HG03469 (cell line): ENCODE data around the gene ENOX1.

Source experiments
- ATAC-seq: cut with Tn5 transposase; IDR thresholded peaks from one replicate; pipeline ENCODE4 v1.9.1; 2021; ENCODE audit warnings: mild to moderate bottlenecking, moderate library complexity, moderate number of reproducible peaks; ENCODE audit not compliant: unreplicated experiment

Gene ENOX1

DNA sequence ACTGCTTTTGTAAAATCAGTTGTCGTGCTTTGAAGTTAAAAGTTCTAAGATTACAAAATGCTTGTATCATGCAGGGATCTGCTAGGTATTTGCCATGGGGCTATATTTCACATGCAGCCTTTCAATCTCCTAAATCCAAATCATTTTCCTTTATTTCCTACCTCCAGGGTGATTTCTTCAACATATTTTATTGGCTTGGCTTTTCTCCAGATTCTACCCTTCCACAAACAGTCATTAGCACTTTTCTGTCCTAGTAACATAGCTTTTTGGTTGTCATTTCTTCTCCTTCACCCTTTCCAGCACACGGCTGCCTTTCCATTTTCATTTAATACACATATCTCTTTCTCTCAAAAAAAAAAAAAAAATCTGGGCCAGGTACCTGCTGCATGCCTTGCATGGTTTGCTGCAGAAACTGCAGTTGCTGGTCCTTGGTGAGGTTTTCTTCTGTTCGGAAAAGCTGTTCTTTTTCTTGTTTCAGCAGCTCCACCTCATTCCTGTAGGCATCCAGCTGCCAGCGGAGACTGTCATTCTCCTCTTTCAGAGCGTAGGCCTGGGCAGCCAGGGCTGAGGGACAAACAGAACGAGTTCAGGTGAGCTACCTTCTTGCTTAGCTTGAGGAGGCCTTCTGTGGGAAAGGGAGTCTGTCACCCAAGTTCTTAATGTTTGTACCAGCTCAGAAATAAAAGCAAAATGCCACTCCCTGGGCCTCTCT lies 488.6 kb downstream of the ENOX1 start:
- ATAC-seq: no peak

DNA sequence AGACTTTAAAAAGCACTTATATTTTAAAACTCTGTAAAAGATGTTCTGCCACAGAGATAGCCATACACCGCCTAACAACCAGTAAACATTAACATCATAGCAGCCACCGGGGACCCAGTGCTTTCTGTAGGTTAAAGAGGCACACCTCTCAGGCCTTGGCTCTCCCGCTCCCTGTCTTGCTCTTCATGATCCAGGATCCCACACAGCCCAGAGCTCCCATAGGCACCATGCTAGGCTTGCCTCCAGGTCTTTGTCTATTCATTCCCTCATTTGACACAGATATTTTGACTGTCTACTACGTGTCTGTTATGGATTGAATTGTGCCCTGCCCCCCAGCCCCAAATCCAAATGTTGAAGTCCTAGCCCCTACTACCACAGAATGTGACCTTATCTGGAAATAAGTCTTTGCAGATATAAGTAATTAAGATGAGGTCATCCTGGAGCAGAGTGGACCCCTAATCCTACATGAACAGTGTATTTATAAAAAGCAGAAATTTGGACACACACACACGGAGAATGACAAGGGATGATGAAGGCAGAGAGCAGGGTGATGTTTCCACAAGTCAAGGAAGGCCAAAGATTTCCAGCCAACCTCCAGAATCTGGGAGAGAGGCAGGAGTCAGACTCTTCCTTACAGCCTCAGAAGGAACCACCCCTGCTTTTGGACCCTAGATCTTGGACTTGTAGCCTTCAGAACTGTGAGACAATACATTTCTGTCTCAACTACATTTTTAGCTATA lies 490.8 kb downstream of the ENOX1 start:
- ATAC-seq: no peak

DNA sequence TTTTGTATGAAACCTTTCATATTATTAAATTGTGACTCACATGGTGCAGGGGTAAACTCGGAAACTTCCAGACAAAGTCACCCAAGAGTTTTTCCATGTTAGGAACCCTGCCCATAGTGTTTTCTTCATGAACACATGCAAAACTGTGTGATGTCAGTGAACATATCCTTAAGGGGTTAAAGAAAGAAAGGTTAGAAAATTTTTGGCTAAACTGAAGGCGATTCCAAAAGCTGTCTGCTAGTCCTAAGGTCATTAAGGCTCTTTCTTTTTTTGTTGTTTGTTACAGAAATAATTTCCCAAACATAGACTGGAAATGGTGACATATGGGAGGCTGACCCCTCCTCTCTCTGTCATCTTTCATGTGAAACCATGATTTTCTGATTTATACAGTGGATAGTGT lies 491.5 kb downstream of the ENOX1 start:
- no peak for ATAC-seq

DNA sequence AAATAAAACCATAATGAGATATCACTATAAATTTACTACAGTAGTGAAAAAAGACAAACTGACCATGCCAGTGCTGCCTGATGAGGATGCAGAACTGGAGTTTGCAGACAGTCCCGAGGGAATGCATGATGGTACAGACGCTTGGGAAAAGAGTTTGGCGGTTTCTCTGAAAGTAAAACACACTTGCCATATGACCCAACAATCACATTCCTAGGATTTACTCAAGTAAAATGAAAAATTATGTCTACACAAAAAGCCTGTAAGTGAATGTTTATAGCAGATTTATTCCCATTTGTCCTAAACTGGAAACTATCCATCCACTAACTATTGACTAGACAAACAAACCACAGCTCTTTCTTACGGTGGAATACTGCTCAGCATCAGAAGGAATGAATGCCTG lies 492.4 kb downstream of the ENOX1 start:
- no peak for ATAC-seq

DNA sequence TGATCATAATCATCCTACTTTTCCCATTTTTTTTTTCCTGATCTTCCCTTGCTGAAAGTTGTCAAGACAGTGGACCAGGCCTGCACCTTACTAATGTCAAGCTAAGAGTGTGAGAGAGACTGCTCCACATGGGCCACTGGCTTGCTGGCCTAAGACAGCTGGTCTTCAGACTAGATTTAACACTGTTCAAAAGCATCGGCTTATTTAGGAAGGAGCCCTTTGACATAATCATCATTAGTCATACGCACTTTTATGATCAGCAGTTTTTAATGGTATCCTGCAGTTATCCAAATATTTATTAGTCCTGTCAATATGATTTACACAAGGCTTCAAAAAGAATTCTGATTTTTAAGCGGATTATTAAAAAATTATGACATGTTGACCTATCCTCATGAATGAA lies 492.8 kb downstream of the ENOX1 start:
- ATAC-seq: no peak

DNA sequence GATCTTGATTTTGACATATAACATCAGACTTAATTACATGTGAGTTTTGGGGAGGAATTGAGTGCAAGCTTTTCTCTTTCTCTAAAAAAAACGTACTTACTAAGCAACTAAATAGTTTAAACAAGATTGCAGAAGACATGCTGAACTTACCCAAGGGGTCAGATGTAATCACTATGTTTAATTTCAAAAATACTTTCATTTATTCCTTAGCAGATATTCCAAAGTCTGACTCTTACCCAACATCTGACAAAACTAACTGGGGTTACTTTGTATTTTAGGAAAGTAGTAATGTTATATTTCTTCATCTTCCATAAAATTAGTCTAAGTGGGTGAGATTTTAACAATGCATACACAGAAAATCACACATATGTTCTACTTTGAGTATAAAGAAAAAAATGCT lies 493.2 kb downstream of the ENOX1 start:
- ATAC-seq: no peak

DNA sequence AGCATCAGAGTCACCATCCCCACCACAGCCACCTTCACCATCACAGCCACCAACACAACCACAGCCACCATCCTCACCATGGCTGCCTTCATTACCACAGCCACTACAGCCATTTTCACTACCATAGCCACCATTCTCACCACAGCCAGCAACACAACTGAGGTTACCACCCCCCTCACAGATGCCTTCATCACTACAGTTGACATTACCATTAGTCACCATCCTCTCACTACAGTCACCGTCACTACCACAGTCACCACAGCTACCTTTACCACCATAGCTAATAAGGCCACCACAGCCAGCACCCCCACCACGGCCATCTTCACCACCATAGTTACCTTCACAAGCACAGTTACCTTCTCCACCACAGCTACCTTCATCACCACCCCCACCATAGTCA lies 493.8 kb downstream of the ENOX1 start:
- no peak for ATAC-seq

DNA sequence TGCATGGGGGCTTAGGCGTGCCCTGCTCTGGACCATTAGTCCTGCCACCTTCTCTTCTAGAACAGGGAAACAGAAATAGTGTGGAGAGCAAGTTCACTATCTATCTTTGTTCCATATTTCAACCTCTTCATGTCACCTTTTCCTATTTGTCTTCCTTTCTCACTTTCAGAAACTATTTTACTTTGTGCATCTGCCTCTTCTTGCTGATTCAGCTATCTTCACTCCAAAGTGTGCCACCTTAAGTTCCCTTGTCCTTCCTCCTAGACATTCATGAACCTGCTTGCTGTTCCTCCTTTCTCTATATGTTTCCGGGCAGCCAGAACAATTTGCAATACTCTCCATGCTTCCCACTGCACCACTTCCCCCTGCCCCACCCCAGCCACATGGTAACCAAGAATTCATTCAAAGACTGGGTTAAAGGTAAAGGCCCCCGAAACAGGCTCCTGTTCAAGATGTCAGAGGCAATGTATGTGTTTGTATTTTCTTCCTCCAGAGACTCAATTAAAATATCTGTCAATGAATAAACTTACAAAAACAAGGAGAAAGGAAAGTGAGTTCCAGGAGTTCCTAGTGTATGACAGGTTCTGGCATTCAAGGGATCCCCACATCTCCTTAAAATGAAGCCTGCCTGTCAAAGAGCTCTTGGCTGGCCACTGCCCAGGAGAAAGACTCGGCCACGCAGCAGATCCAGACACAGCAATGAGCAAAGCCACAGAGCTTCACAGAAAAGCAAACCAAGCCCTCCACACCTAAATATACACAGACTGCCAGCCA lies 495.3 kb downstream of the ENOX1 start:
- ATAC-seq: no peak

DNA sequence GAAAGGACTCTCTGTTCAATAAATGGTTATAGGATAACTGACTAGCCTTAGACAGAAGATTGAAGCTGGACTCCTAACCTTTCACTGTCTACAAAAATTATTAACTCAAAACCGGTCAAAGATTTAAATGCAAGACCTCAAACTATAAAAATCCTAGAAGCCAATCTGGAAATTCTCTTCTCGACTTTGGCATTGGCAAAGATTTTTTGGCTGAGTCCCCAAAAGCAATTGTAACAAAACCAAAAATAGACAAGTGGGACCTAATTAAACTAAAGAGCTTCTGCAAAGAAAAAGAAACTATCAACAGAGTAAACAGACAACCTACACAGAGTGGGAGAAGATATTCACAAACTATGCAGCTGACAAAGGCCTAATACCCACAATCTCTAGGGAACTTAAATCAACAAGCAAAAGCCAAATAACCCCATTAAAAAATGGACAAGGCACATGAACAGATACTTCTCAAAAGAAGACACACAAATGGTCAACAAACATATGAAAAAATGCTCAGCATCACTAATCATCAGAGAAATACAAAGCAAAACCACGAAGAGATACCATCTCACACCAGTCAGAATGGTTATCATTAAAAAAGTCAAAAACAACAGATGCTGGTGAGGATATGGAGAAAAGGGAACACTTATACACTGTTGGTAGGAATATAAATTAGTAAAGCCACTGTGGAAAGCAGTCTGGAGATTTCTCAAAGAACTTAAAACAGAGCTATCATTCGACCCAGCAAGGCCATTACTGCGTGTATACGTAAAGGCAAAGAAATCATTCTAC lies 497.1 kb downstream of the ENOX1 start:
- no peak for ATAC-seq

DNA sequence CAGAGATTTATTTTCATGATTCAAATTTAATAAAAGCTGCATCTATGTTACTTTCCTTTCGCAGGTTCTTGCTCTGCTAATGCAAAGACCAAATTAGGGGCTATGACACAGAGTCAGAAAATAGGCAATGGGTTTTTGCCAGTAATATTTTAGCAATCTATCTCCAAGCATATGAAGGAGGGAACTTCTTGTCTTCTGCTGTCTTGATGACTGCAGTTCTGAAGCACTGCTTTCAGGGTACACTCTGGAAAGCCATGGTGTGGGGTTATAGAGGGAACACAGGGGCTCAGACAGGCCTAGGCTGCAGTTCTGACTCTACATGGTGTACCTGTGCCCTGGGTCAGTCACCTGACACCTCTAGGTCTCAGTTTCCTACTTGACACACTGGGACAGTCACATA lies 500.0 kb downstream of the ENOX1 start:
- ATAC-seq: no peak

DNA sequence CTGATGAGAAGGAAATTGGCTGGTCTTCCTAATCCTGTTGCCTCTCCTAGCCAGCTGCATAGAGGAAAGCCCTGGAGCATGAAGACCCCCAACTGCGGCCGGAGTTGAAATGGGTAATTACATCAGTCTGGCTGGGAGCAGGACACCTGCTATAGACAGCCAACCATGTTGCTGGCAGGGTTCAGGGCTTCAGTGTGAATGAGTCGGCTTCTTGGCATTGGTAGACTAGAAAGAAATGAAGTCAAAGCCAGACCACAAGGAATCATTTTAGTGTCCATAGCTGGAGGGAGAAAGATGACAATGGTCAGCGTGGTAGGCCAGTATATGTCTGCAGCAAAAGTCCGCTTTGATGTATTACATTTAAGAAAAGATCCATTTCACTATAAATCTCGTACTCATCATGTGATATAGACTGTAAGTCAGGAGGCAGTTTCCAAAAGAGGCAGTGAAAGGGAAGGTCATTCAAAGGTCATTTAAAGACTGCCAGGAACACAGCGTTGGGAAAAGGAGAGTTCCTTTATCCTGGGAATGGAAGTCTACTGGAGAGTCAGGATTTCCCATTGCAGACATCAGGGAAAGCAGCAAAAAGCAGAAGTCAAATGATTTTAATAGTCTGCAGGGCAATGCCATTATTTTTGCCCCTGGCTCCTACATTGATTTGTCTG lies 500.7 kb downstream of the ENOX1 start:
- no peak for ATAC-seq

DNA sequence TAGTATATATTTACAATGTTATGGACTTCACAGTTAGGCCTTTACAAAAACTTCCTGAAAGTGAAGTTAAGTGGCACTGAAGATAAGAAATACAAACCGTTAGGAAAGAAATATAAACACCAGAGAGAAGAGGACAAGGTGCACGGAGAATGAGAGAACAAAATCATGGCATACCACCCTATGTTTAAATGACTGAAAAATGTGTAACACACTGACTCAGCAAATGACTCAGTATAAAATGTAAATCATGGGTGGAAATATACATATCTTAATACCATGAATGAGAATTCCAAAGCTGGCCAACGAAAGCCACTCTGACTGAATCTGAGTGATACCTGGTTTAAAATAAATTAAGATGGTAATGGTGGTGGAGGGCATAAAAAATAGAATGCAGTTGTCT lies 502.6 kb downstream of the ENOX1 start:
- ATAC-seq: no peak

DNA sequence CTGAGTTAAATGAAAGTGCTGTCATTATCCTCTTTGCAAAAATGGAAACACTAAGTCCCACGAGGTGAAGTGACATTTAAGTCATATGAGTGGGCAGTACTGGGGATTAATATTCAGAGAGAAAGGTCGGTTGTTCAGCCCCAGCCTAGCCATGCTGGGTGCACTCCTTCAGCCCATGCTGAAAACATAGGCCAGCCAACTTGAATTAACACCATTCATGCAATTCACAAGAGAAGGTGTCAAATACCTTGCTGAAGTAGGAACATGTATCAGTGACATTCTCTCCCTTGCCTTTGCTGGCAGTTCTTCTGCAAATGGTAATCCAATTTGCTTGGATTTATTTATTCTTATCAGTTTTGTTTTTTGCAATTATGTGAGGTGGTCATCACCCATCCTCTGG lies 507.1 kb downstream of the ENOX1 start:
- no peak for ATAC-seq

DNA sequence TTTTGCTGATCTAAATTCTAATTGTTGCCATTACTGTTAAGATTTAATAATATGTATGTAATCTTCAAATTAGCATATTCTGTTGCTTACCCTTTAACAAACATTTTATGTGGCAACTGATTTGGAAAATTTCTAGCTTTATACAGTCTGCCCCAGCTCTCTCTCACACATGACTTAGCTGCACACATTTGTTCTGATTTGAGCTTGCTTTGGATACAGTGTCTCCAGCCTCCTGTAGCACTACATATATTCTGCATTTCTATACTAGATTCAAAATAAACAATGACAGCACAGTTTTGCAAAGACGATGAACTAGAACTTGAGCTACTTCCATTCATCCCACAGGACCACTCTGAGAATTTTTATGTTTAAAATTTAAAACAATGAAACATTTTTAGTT lies 508.6 kb downstream of the ENOX1 start:
- no peak for ATAC-seq

DNA sequence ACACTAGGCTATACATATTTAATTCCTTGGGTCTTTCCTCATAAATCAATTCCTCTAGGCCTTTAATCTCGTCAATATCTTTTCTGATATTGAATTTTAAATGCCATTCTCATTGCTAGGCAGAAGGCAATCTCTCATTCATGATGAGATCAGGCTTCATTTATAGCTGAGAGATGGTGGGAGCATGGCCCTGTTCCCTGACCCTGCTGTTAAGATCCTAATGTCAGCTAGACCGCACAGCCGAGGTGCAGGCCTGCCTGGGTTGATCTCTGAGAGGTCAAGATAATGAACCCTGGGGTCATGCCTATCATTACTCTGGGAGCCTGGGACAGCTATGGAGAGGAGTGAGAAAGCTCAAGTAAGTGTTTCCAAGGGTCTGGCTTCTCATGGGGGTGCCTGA lies 509.6 kb downstream of the ENOX1 start:
- no peak for ATAC-seq

DNA sequence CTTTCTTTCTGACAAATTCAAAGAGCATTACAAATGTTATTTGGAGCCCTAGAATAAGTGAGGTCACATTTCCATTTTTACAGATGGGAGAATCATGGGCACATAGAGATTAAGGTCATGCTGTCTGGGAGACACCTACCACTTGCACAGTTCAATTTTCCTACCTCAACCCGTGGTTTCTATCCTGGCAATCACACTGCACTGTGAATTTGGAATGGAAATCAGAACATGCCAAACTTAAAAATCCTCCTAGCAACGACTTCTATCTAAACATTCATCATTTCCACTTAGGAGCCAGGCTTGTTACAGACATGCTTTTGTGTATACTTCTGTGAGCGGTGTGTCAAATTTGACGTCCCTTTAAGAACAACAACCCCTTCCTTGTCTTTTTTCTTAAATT lies 511.9 kb downstream of the ENOX1 start:
- no peak for ATAC-seq

DNA sequence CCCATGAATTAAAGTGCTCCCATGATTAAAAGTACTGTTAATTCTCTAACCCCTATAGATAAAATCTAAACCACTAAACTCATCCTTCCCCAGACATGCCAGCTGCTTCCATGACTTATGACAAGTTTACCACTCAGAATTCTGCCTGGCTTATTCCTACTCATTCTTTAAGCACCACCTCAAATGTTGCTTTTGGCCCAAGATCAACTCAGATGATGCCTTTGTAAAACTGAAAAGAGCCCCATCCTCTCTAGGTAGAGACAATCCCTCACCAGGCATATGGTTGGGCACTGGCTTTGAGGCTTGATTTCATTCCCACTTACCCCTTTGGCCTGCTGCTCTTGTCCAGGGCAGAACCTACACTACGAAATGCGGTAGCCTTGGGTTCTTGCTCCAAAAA lies 513.4 kb downstream of the ENOX1 start:
- no peak for ATAC-seq

DNA sequence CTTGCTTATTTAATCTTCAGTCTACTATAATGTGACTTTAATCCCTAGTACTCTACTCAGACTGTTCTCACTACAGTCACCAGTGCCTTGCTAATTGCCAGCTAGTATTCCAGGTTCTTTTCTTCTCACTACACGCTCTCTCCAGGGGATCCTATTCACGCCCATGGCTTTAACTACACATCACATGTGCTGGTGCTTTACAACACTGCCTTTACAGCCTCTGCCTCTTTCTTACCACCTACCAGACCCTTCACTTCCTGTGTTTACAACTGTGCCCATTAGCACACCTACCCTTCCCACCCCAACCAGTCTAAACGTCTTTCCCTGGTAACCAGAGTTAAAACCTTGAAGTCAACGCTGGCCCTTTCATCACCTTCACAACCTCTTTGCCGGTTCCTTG lies 513.9 kb downstream of the ENOX1 start:
- ATAC-seq: no peak

DNA sequence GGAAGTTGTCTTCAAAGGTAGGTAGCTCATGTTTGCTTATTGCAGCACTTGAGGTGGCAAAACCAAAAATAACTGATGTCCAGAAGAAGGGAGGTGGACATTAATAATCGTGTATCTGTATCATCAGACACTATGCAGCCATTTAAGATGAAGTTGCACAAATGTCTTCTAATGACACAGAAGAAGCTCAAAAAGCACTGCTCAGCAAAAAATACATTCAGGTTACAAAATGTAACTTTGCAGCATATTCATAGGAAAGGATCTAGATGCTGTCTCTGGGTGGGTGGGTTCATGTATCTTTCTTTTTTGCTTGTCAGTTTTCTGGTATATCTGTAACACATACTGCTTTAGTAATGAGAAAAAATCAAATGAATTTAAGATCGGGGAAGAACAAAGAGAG lies 515.6 kb downstream of the ENOX1 start:
- ATAC-seq: no peak

DNA sequence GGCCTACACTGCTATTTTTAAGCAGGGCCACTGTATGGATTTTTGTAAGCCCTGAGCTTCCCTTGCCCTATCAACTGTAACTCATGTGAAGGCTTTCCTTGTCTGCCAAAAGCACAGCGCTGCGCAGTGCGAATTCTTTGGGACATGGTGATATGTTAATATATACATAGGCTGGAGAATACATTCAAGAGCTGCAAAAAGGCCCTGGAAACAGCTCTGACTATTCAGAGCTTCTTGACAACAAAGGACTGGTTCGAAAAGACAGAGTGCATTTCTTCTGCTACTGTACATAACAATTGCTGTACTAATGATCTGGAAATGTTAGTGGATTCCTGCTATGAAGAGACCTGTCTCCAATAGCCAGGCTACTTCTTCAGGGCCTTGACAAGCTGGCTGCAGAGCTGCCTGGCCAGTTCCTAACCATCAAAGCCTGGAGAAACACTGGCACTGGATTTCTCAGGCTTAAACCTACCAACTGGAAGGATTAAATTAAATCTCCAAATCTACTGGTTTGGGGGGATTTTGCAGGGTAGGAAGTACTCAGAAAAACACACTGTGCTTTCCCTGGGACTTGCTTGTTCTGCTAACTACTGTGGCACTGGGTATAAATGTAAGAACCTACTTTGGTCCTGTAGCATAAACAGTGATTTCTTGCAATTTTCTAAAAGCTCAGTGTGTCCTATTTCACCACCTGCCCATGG lies 516.5 kb downstream of the ENOX1 start:
- ATAC-seq: no peak
